HepG2 (cell line): ENCODE results near the gene NR2C1. TPM values are rescaled to one million over a fixed set of nuclear protein-coding genes. Genes with fewer than 3 reads are reported as not detected.

ENCODE experiments used
- ATAC-seq: fragments of 200-7000 bp; cut with Tn5 transposase; 3 replicates; pipeline ENCODE4 v1.9.1; 2020; ENCODE audit warnings: mild to moderate bottlenecking, moderate library complexity
- BruUV-seq: library from RNA; stranded (reverse); fragments of 400-500 nt; replicated peaks from 2 replicates; lab custom pipeline; 2021; lab: Mats Ljungman, UMichigan
- CTCF ChIA-PET: fragments of 300-600 bp; formaldehyde crosslinking; extraction: SDS; loops from one replicate; lab custom pipeline; 2021; ENCODE audit warnings: low total read pairs, inconsistent platforms, low intra/inter-chr PET ratio; lab: Yijun Ruan, JAX
- POLR2A ChIA-PET: fragments of 350-600 bp; sonication (Branson Sonifier 250); formaldehyde crosslinking; loops from one replicate; lab custom pipeline; 2020; ENCODE audit warnings: antibody characterized with exemption, inconsistent platforms; lab: Yijun Ruan, JAX
- DNase-seq: peaks from one replicate; pipeline ENCODE4 v3.0.0-alpha.2; 2015; ENCODE audit warnings: low spot score
- FAIRE-seq: peaks from 3 replicates; lab custom pipeline; 2011; peaks lifted over from hg19 to GRCh38; lab: Jason Lieb, UNC
- H2AFZ ChIP-seq: one replicate; pipeline ENCODE4 v1.6.1; 2011; ENCODE audit warnings: low read length, inconsistent platforms
- H3K27ac ChIP-seq: fragments of 300-600 bp; 3 replicates; pipeline ENCODE4 v1.8.0; 2011; ENCODE audit warnings: mixed run types, mild to moderate bottlenecking, mixed read lengths, low read length, inconsistent platforms; ENCODE audit not compliant: insufficient read depth; ENCODE audit errors: extremely low read length
- H3K27me3 ChIP-seq, 2 experiments: fragments of 200-600 bp in 1 of 2; 2 replicates in 1 of 2; 3 replicates in 1 of 2; pipeline versions ENCODE4 v1.6.0 to v1.8.0; 2011; ENCODE audit warnings: low read length in 2 of 2, mild to moderate bottlenecking in 2 of 2, moderate library complexity in 2 of 2, inconsistent platforms in 1 of 2; ENCODE audit not compliant: insufficient read depth in 2 of 2, control insufficient read depth in 1 of 2
- H3K36me3 ChIP-seq, 2 experiments: fragments of 200-600 bp in 1 of 2; replicated peaks in 1 of 2; 2 replicates in 1 of 2; 3 replicates in 1 of 2; pipeline versions ENCODE4 v1.5.1 to v1.8.0; 2011; ENCODE audit warnings: low read length in 2 of 2, inconsistent platforms in 1 of 2; ENCODE audit not compliant: insufficient read depth in 2 of 2, control insufficient read depth in 1 of 2
- H3K4me1 ChIP-seq: 2 replicates; pipeline ENCODE4 v1.5.1; 2012; ENCODE audit warnings: low read length, inconsistent platforms; ENCODE audit not compliant: insufficient read depth
- H3K4me2 ChIP-seq: 2 replicates; pipeline ENCODE4 v1.6.0; 2011; ENCODE audit warnings: low read depth, low read length, inconsistent platforms
- H3K4me3 ChIP-seq, 3 experiments: fragments of 200-600 bp in 1 of 3; sonication (generic), shearing (Covaris generic) in 1 of 3; replicated peaks in 1 of 3; 2 replicates each; pipeline ENCODE4 v1.5.1; 2011 to 2016; ENCODE audit warnings: low read length in 3 of 3, inconsistent platforms in 2 of 3, low read depth in 2 of 3, mild to moderate bottlenecking in 2 of 3, control low read depth in 1 of 3, mixed read lengths in 1 of 3; ENCODE audit not compliant: insufficient read depth in 1 of 3
- H3K79me2 ChIP-seq: one replicate; pipeline ENCODE4 v1.6.1; 2011; ENCODE audit warnings: low read length, inconsistent platforms; ENCODE audit not compliant: insufficient read depth
- H3K9ac ChIP-seq: 2 replicates; pipeline ENCODE4 v1.6.0; 2011; ENCODE audit warnings: mild to moderate bottlenecking, low read depth, low read length, inconsistent platforms; ENCODE audit not compliant: insufficient read depth
- H3K9me3 ChIP-seq: 2 replicates; pipeline ENCODE4 v1.5.1; 2012; ENCODE audit warnings: mild to moderate bottlenecking, low read length
- H4K20me1 ChIP-seq: 2 replicates; pipeline ENCODE4 v1.6.0; 2011; ENCODE audit warnings: inconsistent platforms, mild to moderate bottlenecking, low read length, moderate library complexity; ENCODE audit not compliant: insufficient read depth
- CREB3 ChIP-seq: sonication (generic); formaldehyde crosslinking; IDR thresholded peaks from 2 replicates; pipeline ENCODE4 v1.5.0; 2020; ENCODE audit warnings: missing genetic modification reagents
- ELF3 ChIP-seq: IDR thresholded peaks from 2 replicates; pipeline ENCODE4 v1.6.1; 2016; ENCODE audit warnings: missing genetic modification reagents, missing compliant biosample characterization
- FOXJ3 ChIP-seq: sonication (generic); formaldehyde crosslinking; IDR thresholded peaks from 2 replicates; pipeline ENCODE4 v1.4.0; 2020; ENCODE audit warnings: missing genetic modification reagents, mild to moderate bottlenecking, borderline replicate concordance
- GPN1 ChIP-seq: sonication (generic); formaldehyde crosslinking; IDR thresholded peaks from 2 replicates; pipeline ENCODE4 v1.5.1; 2020; ENCODE audit warnings: missing genetic modification reagents, borderline replicate concordance
- KLF11 ChIP-seq: IDR thresholded peaks from 2 replicates; pipeline ENCODE4 v1.6.1; 2016; ENCODE audit warnings: missing compliant biosample characterization
- MBD4 ChIP-seq: IDR thresholded peaks from 2 replicates; pipeline ENCODE4 v1.6.1; 2012; ENCODE audit warnings: low read length, inconsistent platforms, borderline replicate concordance
- PITX1 ChIP-seq: sonication (generic); formaldehyde crosslinking; IDR thresholded peaks from 2 replicates; pipeline ENCODE4 v1.5.1; 2020; ENCODE audit warnings: mild to moderate bottlenecking, missing genetic modification reagents
- PLRG1 ChIP-seq: fragments of 450-650 bp; conservative IDR thresholded peaks from 2 replicates; pipeline ENCODE4 v1.6.1; 2016
- SMC3 ChIP-seq: IDR thresholded peaks from 2 replicates; pipeline ENCODE4 v1.6.1; 2011; ENCODE audit warnings: low read length, improper control_type of control experiment
- SP4 ChIP-seq: sonication (generic); formaldehyde crosslinking; IDR thresholded peaks from 2 replicates; pipeline ENCODE4 v1.8.1; 2023; ENCODE audit warnings: mild to moderate bottlenecking, missing genetic modification reagents
- TERF1 ChIP-seq: sonication (generic); formaldehyde crosslinking; IDR thresholded peaks from 2 replicates; pipeline ENCODE4 v1.8.0; 2022; ENCODE audit warnings: mild to moderate bottlenecking, missing genetic modification reagents, moderate library complexity
- UBTF ChIP-seq: sonication (generic); formaldehyde crosslinking; IDR thresholded peaks from 2 replicates; pipeline ENCODE4 v1.4.0; 2020; ENCODE audit warnings: mild to moderate bottlenecking, missing genetic modification reagents
- ZBED4 ChIP-seq: sonication (generic); formaldehyde crosslinking; IDR thresholded peaks from 2 replicates; pipeline ENCODE4 v1.4.0; 2020; ENCODE audit warnings: missing genetic modification reagents, borderline replicate concordance
- ZBTB25 ChIP-seq: IDR thresholded peaks from 2 replicates; pipeline ENCODE4 v1.6.1; 2018; ENCODE audit warnings: missing genetic modification reagents
- ZNF383 ChIP-seq: sonication (generic); formaldehyde crosslinking; IDR thresholded peaks from 2 replicates; pipeline ENCODE4 v1.4.0; 2020; ENCODE audit warnings: missing genetic modification reagents, mild to moderate bottlenecking, borderline replicate concordance
- ZNF75D ChIP-seq: sonication (generic); formaldehyde crosslinking; IDR thresholded peaks from 2 replicates; pipeline ENCODE4 v1.8.1; 2023; ENCODE audit warnings: missing genetic modification reagents, mild to moderate bottlenecking, borderline replicate concordance
- ZSCAN30 ChIP-seq: sonication (generic); formaldehyde crosslinking; IDR thresholded peaks from 2 replicates; pipeline ENCODE4 v1.5.0; 2020; ENCODE audit warnings: mild to moderate bottlenecking, missing genetic modification reagents
- WGBS: methylation state at CpG from one replicate; pipeline ENCODE4 v1.1.6; 2017; ENCODE audit warnings: low lambda C conversion rate; 5-methylcytosine and 5-hydroxymethylcytosine counted together
- in situ Hi-C: cut with HindIII; loops from 2 replicates; pipeline ENCODE4 v1.10.0; 2017; ENCODE audit warnings: low pct_unique_long_range_greater_than_20kb; ENCODE audit not compliant: extremely low pct_ligation_motif_present
- intact Hi-C: fragments of 100-400 bp; cut with micrococcal nuclease; formaldehyde crosslinking; loops from one replicate; pipeline ENCODE4 v1.10.0; 2022; ENCODE audit not compliant: unreplicated experiment
- polyA plus RNA-seq, 8 experiments: library from polyadenylated mRNA; depleted of rRNA in 3 of 8; stranded (reverse) in 7 of 8; unstranded in 1 of 8; fragments of >200 nt; fragmentation: Illumina TruSeq in 4 of 8; extraction: Trizol in 4 of 8; gene quantifications; 2 replicates each; pipeline versions ENCODE4 v1.2.1 to v1.2.3, GENCODE V29; 2011 to 2016; ENCODE audit warnings: low read depth in 4 of 8, missing spikeins in 1 of 8, mixed read lengths in 1 of 8; ENCODE audit not compliant: insufficient read depth in 1 of 8
- total RNA-seq, 5 experiments: library from RNA; depleted of rRNA; stranded (reverse); fragments of >200 nt; fragmentation: Illumina TruSeq; extraction: Trizol; gene quantifications; 2 replicates each; pipeline ENCODE4 v1.2.3, GENCODE V29; 2016; ENCODE audit warnings: low read depth in 1 of 5

NR2C1 gene
- total and polyA plus RNA-seq, 2 of the 13 experiments (the other 11 are each of a cell fraction or from before 2014, with no cell fraction given), result 38.0 to 70.8 TPM

- no peak for ATAC-seq
- intact Hi-C loops (loop anchor here (5.0 kb wide), 1 partner anchor 143 kb away; the partner anchor contains the start of genes FGD6 and VEZT), in situ Hi-C loops (no loop called here)
- H3K9me3 ChIP-seq, result no peaks in the 10 kb centered on the region
- no peak for FAIRE-seq
- no peaks in the 10 kb centered on the region for H4K20me1 ChIP-seq
- DNase-seq, result no peak
- peaks cover 26% of the 10 kb centered on the region for H3K79me2 ChIP-seq
- 72% methylated on average over 5 of the region's 5 CpGs for WGBS
- peaks cover 38% of the 10 kb centered on the region for H3K4me1 ChIP-seq
- ChIA-PET CTCF (no interaction called here), POLR2A (no interaction called here)
- H3K4me3 ChIP-seq, result no peak overlapping the region
- no peaks in the 10 kb centered on the region; a peak in 1 of 5 replicates for H3K27me3 ChIP-seq
- peaks cover 0 to 3% of the 10 kb centered on the region in 2 experiments; a peak in 1 of 5 replicates for H3K36me3 ChIP-seq
- no TSS peak for BruUV-seq
- no peak overlapping the region for H3K9ac ChIP-seq
- H3K27ac ChIP-seq, result no peak overlapping the region
- no peak overlapping the region for H3K4me2 ChIP-seq
- H2AFZ ChIP-seq, result no peak overlapping the region
- no peak for TF ChIP-seq ZBED4 (CRISPR knock-in tag)
- TF ChIP-seq ZBTB25 (CRISPR knock-in tag), result no peak
- no peak for TF ChIP-seq SP4 (CRISPR knock-in tag)
- no peak for TF ChIP-seq ZNF75D (CRISPR knock-in tag)
- no peak for TF ChIP-seq KLF11 (CRISPR knock-in tag)
- no peak for TF ChIP-seq PLRG1
- no peak for TF ChIP-seq MBD4
- TF ChIP-seq GPN1 (CRISPR knock-in tag), result no peak
- TF ChIP-seq PITX1 (CRISPR knock-in tag), result no peak
- TF ChIP-seq ZNF383 (CRISPR knock-in tag), result no peak
- TF ChIP-seq CREB3, result no peak
- no peak for TF ChIP-seq UBTF (CRISPR knock-in tag)
- no peak for TF ChIP-seq ELF3
- no peak for TF ChIP-seq FOXJ3 (CRISPR knock-in tag)
- TF ChIP-seq ZSCAN30 (CRISPR knock-in tag), result no peak
- TF ChIP-seq SMC3, result no peak
- TF ChIP-seq TERF1 (CRISPR knock-in tag), result no peak
Observed at GRCh38 chr12:95074766-95075165, 1.3 kb upstream of the NR2C1 start.
